HG02973 (cell line): ENCODE results near the gene JARID2.

Experiments
- ATAC-seq: cut with Tn5 transposase; IDR thresholded peaks from one replicate; pipeline ENCODE4 v1.9.1; 2021; ENCODE audit warnings: moderate library complexity; ENCODE audit not compliant: unreplicated experiment

The JARID2 gene

DNA sequence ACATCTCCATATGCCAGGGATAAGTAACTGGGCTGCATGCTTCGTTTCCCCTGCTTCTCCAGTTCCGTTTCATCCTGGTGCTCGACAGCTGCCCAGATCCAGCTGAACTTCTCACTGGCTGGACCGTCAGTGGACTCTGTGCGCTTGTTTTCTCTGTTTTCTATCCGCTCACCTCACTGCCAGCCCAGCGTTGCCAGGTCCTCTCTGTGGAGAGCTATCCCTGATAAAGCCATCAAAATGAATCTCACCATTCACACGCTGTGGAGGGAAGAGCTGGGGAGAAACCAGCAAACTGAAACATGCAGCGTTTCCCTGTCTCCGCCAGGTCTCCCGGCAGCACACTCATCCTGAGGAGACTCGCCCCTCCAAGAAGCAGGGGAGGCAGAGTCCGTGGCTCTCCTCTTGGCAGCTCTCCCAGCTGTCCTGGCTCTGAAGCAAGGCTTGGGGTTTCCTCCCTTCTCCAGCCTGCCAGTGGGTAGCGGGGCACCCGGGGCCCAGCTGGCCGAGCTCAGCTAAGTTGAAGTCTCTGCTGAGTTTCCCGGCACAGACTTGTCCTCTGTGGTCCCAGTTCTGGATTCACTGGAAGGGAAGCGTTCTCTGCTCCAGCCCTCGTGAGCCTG lies 256.1 kb downstream of the JARID2 start:
- ATAC-seq: no peak

DNA sequence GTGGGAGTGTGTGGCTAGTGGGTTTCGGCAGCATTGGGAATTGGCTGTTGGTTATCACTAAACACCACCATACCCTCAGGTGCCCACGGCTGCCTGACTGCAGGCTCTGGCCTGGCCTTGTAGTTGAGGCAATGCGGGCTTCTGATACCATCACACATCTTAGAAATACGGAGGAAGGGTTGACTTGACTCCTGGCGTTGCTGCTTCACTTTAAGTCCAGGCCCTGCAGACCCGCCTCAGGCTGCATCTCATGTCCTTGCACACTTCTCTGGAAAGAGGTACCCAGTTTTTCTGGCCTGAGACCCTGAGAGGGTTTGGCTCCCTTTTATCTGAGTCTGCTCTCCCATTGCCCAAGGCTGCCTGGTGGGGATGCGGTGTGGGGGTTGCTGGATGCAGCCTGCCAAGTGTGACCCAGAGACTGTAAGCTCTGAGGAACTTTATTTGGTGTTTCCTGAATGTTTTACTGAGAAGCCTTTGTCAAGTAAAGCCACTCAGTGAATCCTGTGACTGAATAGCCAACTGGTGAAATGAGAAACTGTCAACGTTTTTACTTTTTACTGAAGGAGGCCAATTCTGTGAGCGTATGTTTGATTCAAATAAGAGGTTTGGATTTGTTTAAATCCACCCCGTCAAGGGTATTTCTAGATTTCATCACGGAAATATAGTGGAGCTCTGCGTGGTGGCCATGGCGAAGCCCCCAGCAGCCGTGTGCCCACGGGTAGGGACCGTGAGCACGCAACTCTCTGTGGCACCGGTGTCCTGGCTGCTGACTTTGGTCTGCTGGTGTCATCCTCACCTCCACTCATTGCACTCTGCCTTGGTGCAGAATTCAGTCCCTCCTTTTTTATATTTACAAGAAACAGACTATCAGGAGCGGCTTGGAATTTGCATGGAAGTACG lies 256.8 kb downstream of the JARID2 start:
- ATAC-seq: no peak

DNA sequence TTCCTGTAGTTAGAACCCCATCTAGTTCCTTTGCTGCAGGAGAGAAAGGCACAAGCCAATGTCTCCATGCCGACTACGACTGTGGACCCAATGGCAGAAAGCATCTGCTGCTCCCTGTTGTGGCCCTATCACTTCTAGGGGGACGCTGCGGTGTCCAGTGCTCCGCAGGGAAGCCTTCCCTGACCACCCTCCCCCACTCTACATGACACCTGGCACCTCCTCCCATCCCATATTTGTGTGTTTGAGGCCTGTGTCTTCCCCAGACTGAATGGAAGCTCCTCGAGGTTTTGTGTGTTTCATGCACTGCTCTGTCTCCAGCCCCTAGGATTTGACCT lies 257.4 kb downstream of the JARID2 start:
- no peak for ATAC-seq

DNA sequence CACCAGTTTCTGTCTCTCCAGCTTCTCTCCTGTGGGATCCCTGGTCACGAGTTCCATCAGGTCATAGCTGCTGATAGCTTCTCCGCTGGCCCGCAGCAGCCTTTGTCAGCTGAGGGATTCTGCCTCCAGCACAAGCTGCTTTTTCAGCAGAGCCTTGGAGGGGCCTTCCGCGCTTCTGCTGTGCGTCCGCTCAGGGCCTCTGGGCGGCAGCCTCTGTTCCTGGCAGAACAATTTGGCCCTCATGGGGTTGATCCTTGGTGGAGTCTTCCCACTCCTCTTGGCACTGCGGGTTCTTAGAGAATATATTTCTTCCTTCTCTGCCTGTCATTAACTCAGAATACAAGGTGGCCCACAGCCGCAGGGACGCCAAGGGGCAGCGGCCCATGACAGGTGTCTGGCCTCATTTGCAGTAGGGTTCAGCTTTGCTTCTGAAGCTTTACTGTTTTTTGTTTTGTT lies 258.2 kb downstream of the JARID2 start:
- no peak for ATAC-seq

DNA sequence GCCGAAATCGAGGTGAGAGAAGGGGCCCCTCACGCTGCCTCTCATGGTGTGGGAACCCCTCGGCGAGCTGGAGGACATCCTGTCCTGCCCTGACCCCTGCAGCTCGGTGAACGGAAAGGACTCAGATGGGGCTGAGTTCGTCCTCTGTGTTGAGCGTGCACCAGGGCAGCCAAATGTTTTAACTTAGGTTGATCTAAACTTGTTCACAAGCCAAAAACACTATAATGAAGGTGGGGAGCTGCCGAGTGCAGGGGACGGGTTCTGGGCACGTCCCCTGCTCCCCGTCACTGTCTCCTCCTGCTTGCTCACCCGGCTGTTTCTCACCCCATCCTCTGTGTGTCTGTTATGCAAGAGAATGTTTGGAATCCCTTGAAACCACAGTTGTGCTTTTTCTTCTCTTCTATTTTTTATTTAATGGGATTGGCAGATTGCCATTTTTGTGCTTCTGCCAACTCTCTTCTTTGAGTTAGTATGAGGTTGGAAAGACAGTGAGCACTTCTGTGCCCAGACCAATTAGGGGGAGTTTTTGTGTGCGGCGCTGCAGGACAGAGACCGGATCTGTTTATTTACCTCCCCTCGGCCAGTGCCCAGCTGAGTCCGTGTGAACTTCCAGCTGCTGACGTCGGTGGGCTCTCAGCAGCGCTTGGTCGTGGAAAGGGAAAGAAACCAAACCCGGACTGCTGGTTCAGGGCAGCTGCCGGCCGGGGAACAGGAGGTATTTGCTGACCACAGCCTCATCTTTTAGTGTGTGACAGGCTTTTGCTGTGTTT lies 258.9 kb downstream of the JARID2 start:
- no peak for ATAC-seq

DNA sequence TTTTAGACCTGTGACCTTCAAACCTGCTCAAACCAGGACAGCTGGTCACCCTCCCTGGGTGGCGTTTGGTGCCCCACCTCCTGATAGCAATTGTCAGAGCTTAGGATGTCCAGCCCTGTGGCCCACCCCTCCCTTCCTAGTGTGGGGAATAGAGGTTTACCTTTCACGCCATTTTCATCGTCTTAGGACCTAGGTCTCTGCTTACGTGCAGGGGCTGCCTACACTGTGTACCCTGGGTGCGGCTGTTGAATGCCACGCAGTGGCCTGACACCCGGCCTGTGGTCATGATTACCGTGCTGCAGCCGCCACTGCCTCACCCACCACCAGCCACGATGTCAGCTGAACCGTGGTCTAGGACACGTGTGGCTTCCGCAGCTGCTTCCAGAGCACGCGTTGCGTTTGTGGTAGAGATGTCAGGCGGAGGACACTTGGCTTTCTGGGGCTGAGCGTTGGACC lies 259.6 kb downstream of the JARID2 start:
- ATAC-seq: no peak

DNA sequence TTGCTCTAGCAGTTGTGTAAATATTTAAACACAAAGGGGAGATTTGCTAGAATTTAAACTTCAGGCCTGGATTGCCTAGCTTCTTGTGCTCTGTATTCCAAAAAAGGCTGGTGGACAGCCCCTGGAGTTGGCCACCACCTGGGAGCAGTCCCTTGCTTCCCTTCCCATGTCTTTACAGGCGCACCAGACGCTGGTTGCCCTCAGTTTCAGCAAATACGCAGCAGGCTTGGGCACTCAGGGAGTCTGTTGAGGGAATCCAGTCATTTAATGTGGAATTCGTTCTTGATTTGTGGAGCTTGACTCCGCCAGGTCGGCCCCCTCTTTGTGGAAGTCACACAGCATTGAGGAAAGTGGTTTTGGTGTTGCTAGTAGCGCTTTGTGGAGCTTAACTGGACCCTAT lies 260.2 kb downstream of the JARID2 start:
- no peak for ATAC-seq

DNA sequence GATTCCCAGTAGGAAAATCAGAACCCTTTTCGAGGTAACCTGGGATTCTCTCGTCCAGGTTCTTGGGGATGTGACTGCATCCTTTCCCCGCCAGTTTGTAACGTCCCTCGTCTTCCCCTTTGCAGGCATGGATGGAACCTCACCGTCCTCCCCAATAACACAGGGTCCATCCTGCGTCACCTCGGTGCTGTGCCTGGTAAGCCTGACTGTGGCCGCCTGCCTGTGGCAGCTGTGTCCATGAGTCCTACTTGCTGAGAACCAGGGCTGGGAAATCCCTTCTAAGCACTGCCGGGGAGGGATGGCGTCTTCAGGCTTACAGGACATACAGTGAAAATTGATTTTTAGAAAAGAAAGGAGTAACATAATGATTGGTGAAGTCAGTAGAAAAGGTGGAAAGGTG lies 261.4 kb downstream of the JARID2 start:
- ATAC-seq: no peak

DNA sequence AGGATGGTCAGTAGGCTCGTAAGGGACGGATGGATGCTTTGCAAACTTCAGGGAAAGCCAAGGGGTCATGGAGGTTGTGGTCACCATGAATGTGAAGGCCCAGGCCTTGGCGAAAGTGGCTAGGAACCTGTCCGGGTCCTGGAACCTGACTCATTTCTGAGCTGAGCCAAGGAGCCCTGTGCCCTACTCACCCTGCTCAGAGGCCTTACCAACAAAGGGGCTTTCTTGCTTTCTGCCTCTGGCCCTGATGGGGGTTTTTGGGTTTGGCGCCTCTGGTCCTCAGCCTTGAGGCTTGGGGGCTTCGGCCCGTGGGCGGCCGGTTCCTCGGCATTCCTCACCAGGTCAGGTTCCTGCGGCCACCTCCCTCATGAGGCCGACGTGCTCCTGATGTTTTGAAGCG lies 261.9 kb downstream of the JARID2 start:
- ATAC-seq: no peak

DNA sequence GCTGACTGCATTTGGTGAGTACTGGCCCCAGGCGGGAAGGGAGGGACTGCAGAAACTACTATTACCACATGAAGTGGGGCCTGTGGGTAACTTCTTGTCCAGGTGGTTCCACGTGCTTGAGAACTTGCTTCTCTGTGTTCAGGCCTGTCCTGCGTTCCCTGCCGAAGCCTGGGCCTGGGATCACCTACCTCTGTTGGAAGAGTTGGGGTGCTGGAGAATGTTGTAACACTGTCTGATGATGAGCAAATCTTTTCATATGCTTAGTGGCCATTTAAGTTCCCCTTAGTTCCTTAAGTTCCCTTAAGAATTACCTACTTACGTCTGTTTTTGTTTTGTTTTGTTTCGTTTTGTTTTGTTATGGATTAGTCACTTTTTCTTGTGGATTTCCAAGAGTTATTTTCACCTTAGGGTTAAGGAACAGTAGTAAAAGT lies 262.6 kb downstream of the JARID2 start:
- ATAC-seq: no peak

DNA sequence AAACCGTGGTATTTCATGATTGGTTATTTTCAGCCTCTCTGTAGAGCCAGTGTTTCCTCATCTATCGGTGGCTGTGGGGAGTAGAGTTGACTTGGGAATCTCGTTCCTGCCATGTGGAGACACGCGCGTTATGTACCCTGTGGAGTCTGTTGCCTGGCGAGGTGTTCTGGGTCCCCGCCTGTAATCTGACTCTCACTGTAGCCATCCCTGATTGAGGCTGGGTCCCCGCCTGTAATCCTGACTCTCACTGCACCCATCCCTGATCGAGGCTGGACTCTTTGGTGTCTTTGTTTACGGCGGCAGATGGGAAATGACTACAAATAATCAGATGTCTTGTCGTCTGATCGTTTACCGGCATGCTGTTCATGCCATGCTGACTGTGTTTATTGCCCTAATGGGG lies 263.1 kb downstream of the JARID2 start:
- no peak for ATAC-seq

DNA sequence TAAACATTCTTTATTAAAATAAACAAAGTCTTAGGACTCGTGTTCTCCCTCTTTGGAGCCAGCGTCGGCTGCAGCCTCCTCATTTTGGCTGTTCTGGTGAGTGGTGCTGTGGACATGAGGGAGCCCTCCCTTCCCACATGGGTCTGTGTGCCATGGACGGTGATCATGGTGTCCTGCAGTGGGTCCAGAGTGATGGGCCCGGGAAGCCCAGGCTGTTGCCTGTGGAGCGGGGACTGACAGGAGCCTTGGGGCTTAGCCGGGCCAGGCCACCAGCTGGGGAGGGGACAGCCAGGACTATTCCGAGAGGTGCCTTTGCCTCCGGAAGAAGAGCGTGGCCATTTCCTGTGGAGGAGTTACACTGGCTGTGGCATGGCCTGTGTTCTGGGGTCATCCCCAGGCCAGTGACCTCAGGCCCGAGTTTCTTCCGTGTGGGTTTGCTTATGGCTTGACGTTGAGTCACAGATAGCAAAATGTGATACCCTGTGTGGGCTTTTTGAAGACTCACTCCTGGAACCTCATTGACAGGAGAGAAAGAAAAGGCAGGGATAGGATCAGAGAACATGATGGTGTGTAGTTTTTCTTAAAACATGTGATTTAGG lies 263.6 kb downstream of the JARID2 start:
- no peak for ATAC-seq

DNA sequence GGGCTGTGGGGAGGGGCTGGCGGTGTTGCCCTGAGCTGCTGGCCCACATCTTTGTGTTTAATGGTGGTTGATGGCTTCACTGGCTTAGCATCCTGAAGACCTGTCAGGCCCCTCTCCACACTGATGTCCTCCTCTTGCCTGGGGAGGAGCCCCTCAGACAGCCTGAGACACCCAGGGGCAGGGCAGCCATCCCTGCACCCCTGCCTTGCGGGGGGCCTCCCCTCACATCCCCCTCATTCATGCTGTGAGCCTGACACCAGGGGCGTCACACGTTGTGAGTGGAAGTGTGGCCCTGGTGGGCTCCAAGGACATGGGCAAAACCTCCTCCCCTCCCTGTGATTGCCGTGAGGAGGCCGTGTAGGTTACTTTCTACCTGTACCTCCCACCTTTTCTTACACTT lies 264.3 kb downstream of the JARID2 start:
- ATAC-seq: no peak

DNA sequence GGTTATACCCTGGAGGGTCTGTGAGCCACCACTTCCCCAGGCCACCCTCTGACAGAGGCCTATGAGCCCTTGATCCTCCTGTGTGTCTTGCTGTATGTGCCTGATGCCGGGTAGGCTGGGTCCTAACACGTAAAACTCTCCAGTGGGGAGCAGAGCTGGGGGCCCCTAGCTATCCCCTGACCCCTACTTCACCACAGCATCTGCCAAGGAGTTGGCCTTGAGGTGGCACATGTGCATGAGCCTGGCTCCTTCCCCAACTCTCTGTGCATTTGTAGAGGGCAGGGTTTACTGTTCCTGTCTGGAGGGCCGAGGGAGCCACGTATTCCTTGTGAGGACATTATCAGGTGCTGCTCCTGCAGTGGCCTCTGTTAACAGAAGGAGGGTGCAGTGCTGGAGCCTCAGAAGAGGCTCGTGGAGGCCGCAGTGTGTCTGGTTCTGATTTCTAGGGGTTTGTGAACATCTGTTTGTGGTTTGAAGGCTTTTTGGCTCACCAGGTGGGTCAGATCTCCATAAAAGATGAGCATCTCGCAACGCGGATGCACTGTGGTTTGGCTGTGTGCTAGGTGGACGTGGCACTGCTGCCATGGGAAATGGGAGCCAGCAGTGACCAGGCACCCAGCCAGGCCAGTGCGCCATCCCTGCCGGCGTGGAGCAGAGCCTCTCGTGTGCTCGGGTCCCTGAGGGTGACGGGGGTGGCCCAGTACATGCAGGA lies 264.8 kb downstream of the JARID2 start:
- ATAC-seq: no peak

DNA sequence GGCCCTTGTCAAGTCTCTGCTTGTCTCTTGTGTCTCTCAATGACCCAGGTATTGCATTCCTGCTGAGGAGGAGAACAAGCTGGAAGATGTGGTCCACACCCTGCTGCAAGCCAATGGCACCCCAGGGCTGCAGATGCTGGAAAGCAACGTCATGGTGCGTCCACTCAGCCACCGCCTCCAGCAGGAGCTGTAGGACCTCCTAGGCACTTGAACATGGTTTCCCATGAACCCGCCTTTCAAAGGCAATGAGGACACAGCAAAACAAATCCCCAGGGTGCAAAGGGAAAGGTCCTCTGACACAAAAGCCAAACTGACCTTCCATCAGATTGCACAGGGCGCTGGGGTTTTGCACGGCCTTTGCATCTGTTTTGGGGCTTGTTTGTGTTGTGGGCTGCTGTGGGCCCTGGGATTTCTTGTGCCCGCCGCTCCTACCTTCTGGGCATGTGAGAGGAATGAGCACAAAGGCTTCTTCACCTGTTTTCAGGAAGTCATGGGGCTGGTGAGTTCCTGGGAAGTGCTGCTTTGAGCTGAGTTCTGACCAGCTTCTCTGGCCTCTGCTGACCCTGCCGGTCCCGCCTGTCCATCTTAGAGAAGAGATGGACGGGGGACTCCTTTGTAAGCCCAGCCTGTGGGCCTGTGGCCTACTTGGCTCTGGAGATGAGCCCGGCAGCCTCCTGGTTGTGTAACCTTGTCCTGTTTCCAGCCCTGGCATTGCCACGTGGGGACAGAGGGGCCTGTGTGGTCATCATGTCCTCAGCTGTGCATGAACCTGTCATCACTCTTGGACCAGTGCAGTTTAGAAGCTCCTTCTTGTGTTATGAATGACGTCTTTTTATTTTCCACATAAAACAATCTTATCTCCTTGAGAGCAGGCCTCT lies 265.6 kb downstream of the JARID2 start:
- ATAC-seq: no peak

DNA sequence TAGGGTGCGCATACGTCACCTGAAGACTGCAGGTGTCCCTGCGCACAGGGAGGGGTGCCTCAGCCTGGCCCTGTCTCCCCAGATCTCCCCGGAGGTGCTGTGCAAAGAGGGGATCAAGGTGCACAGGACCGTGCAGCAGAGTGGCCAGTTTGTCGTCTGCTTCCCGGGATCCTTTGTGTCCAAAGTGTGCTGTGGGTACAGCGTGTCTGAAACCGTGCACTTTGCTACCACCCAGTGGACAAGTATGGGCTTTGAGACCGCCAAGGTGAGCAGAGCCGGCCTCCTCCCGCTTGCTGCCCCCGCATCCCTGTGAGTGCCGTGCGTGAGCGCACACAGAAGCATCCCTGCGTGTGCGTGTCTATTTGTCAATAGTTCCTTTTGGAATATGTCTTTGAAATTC lies 266.3 kb downstream of the JARID2 start:
- no peak for ATAC-seq

DNA sequence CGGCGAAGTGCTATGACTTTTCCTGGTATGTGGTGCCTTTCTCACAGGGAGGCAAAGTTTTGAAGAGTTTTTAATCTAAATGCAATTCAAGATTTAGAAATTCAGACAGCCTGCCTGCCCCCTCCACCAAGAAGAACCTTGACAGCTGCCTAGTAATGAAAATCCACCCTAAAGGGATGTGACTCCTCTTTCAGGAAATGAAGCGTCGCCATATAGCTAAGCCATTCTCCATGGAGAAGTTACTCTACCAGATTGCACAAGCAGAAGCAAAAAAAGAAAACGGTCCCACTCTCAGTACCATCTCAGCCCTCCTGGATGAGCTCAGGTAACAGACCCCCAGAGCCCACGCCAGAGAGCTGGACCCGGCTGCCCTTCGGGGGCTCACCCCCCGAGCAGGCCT lies 266.9 kb downstream of the JARID2 start:
- no peak for ATAC-seq

DNA sequence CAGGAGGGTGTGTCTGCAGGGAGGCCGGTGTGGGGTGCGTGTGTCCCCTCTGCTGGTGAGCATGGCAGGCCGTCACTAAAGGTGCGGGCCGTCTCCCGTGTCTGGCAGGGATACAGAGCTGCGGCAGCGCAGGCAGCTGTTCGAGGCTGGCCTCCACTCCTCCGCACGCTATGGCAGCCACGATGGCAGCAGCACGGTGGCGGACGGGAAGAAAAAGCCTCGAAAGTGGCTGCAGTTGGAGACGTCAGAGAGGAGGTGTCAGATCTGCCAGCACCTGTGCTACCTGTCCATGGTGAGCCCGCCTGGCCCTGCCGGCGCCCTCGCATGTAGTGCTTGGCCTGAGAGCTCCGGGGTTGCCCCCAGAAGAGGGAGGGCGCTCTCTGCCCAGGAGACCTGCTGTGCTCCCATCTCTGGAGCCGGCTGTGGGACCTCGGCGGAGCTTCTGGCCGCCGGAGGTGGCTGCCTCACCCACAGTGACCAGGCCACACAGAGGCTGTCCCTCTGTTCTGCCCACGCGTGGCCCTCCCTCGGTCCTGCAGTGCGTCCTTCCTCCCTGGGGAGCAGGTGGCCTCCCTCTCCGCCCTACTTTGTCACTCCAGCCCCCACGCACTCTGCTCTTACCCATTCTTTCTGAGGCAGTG lies 267.4 kb downstream of the JARID2 start:
- ATAC-seq: no peak
